K562 (cell line): ENCODE measurements around the gene KIF7. TPM values are rescaled to one million over a fixed set of nuclear protein-coding genes. Genes with fewer than 3 reads are reported as not detected.

Source experiments
- ATAC-seq: fragments of 200-7000 bp; cut with Tn5 transposase; 3 replicates; pipeline ENCODE4 v1.9.1; 2020; ENCODE audit warnings: moderate library complexity
- BruUV-seq: library from RNA; stranded (reverse); fragments of 400-500 nt; replicated peaks from 2 replicates; lab custom pipeline; 2021; lab: Mats Ljungman, UMichigan
- CTCF ChIA-PET: fragments of 300-600 bp; formaldehyde crosslinking; extraction: SDS; loops from one replicate; lab custom pipeline; 2021; ENCODE audit warnings: low intra/inter-chr PET ratio; lab: Yijun Ruan, JAX
- POLR2A ChIA-PET: fragments of 300-600, 350-650 bp; sonication (Branson Sonifier 250); formaldehyde crosslinking; extraction: SDS; loops from one replicate; lab custom pipeline; 2021; ENCODE audit warnings: antibody characterized with exemption, inconsistent platforms; lab: Yijun Ruan, JAX
- DNase-seq, 4 experiments: peaks; one replicate each; pipeline versions ENCODE4 v3.0.0 to v3.0.0-alpha.2; 2011 to 2018; ENCODE audit warnings: low spot score in 3 of 4, mixed read lengths in 3 of 4; ENCODE audit errors: extremely low read depth in 1 of 4
- FAIRE-seq: peaks from 2 replicates; lab custom pipeline; 2011; peaks lifted over from hg19 to GRCh38; lab: Jason Lieb, UNC
- H2AFZ ChIP-seq: 2 replicates; pipeline ENCODE4 v1.6.0; 2011; ENCODE audit warnings: low read depth, low read length, control low read depth, inconsistent platforms
- H3K27ac ChIP-seq: fragments of 200-600 bp; 3 replicates; pipeline ENCODE4 v1.8.0; 2011; ENCODE audit warnings: low read depth, mild to moderate bottlenecking, control low read depth, inconsistent platforms, low read length, moderate library complexity, mixed read lengths; ENCODE audit errors: extremely low read depth
- H3K27me3 ChIP-seq, 2 experiments: fragments of 300-600 bp in 1 of 2; 2 replicates in 1 of 2; 3 replicates in 1 of 2; pipeline versions ENCODE4 v1.6.0 to v1.8.0; 2011; ENCODE audit warnings: inconsistent platforms in 2 of 2, low read length in 2 of 2, mild to moderate bottlenecking in 1 of 2, mixed read lengths in 1 of 2, moderate library complexity in 1 of 2; ENCODE audit not compliant: control insufficient read depth in 2 of 2, insufficient read depth in 2 of 2
- H3K36me3 ChIP-seq: fragments of 300-600 bp; 3 replicates; pipeline ENCODE4 v1.8.0; 2011; ENCODE audit warnings: mild to moderate bottlenecking, low read length, inconsistent platforms; ENCODE audit not compliant: control insufficient read depth, insufficient read depth
- H3K4me1 ChIP-seq, 2 experiments: fragments of 200-600 bp in 1 of 2; replicated peaks in 1 of 2; 2 replicates in 1 of 2; 3 replicates in 1 of 2; pipeline versions ENCODE4 v1.5.1 to v1.8.0; 2011; ENCODE audit warnings: inconsistent platforms in 2 of 2, low read length in 2 of 2, mild to moderate bottlenecking in 1 of 2, mixed read lengths in 1 of 2, moderate library complexity in 1 of 2; ENCODE audit not compliant: control insufficient read depth in 2 of 2, insufficient read depth in 2 of 2
- H3K4me2 ChIP-seq: 2 replicates; pipeline ENCODE4 v1.6.1; 2011; ENCODE audit warnings: low read length, control low read depth, inconsistent platforms, mixed read lengths; ENCODE audit not compliant: insufficient read depth
- H3K4me3 ChIP-seq: fragments of 200-600 bp; sonication (generic), shearing (Covaris generic); 2 replicates; pipeline ENCODE4 v1.5.1; 2016; ENCODE audit warnings: control low read depth, inconsistent platforms
- H3K79me2 ChIP-seq: fragments of 200-600 bp; 3 replicates; pipeline ENCODE4 v1.8.0; 2011; ENCODE audit warnings: low read length, inconsistent platforms; ENCODE audit not compliant: control insufficient read depth, insufficient read depth
- H3K9ac ChIP-seq, 2 experiments: 2 replicates each; pipeline versions ENCODE4 v1.6.0 to v1.6.1; 2011; ENCODE audit warnings: low read depth in 2 of 2, low read length in 2 of 2, control low read depth in 1 of 2, inconsistent platforms in 1 of 2, mild to moderate bottlenecking in 1 of 2, mixed read lengths in 1 of 2; ENCODE audit not compliant: insufficient read depth in 1 of 2
- H3K9me1 ChIP-seq: one replicate; pipeline ENCODE4 v1.6.0; 2011; ENCODE audit warnings: inconsistent platforms, mild to moderate bottlenecking, low read length, moderate library complexity; ENCODE audit not compliant: control insufficient read depth, insufficient read depth
- H3K9me3 ChIP-seq: replicated peaks from 2 replicates; pipeline ENCODE4 v1.5.1; 2011; ENCODE audit warnings: low read depth, low read length, inconsistent platforms; ENCODE audit not compliant: control insufficient read depth, insufficient read depth
- H4K20me1 ChIP-seq: replicated peaks from 2 replicates; pipeline ENCODE4 v1.6.1; 2011; ENCODE audit warnings: low read length, inconsistent platforms, mixed read lengths; ENCODE audit not compliant: control insufficient read depth, insufficient read depth
- CUX1 ChIP-seq: fragments of 200-800 bp; sonication (Bioruptor generic); IDR thresholded peaks from 2 replicates; pipeline ENCODE4 v1.6.1; 2016; ENCODE audit warnings: missing genetic modification characterization, missing compliant biosample characterization
- HDAC6 ChIP-seq: IDR thresholded peaks from 2 replicates; pipeline ENCODE4 v1.6.1; 2012; ENCODE audit warnings: low read depth, mild to moderate bottlenecking, control low read depth, inconsistent platforms, low read length, moderate library complexity
- JUND ChIP-seq, 2 experiments: IDR thresholded peaks; 2 replicates in 1 of 2; 3 replicates in 1 of 2; pipeline ENCODE4 v1.6.1; 2011; ENCODE audit warnings: borderline replicate concordance in 2 of 2, low read depth in 2 of 2, low read length in 2 of 2, improper control_type of control experiment in 1 of 2, missing biosample characterization in 1 of 2, missing genetic modification characterization in 1 of 2, missing genetic modification reagents in 1 of 2
- KAT7 ChIP-seq: sonication (generic); formaldehyde crosslinking; IDR thresholded peaks from 2 replicates; pipeline ENCODE4 v1.8.0; 2022; ENCODE audit warnings: missing genetic modification reagents, mild to moderate bottlenecking, borderline replicate concordance
- RBM25 ChIP-seq: fragments of 200-400 bp; formaldehyde crosslinking; IDR thresholded peaks from 2 replicates; pipeline ENCODE4 v1.6.1; 2018; ENCODE audit warnings: low read length, low read depth, moderate library complexity; ENCODE audit not compliant: severe bottlenecking
- STAT5B ChIP-seq: fragments of 250-450 bp; sonication (Bioruptor Pico); IDR thresholded peaks from 2 replicates; pipeline ENCODE4 v1.8.0; 2021; ENCODE audit warnings: mild to moderate bottlenecking, inconsistent platforms
- ZNF165 ChIP-seq: fragments of 250-450 bp; sonication (Bioruptor Pico); IDR thresholded peaks from 2 replicates; pipeline ENCODE4 v1.4.0; 2020; ENCODE audit warnings: borderline replicate concordance
- ZNF316 ChIP-seq: fragments of 450-650 bp; IDR thresholded peaks from 2 replicates; pipeline ENCODE4 v1.6.1; 2016
- ZNF444 ChIP-seq: fragments of 250-450 bp; sonication (Bioruptor Pico); IDR thresholded peaks from 2 replicates; pipeline ENCODE4 v1.4.0; 2020; ENCODE audit warnings: mild to moderate bottlenecking, moderate library complexity
- ZNF551 ChIP-seq: fragments of 250-450 bp; sonication (Bioruptor Pico); IDR thresholded peaks from 2 replicates; pipeline ENCODE4 v1.5.0; 2021; ENCODE audit warnings: mild to moderate bottlenecking, moderate library complexity
- WGBS: fragments of 100-300 bp; shearing (Covaris generic); methylation state at CpG from one replicate; pipeline ENCODE4 v1.1.6; 2016; ENCODE audit warnings: low coverage, mixed read lengths; ENCODE audit not compliant: insufficient coverage; ENCODE audit errors: missing lambda C conversion rate; 5-methylcytosine and 5-hydroxymethylcytosine counted together
- in situ Hi-C: fragments of 300-500 bp; cut with MboI; formaldehyde crosslinking; loops from 4 replicates; pipeline ENCODE4 v1.15.0; 2018; ENCODE audit warnings: inconsistent platforms, mixed read lengths
- intact Hi-C: fragments of 100-400 bp; cut with micrococcal nuclease; formaldehyde crosslinking; loops from 2 replicates; pipeline ENCODE4 v1.14.2; 2022
- polyA plus RNA-seq, 8 experiments: library from polyadenylated mRNA; depleted of rRNA in 4 of 8; stranded (reverse) in 5 of 8; unstranded in 3 of 8; fragments of >200 nt; fragmentation: Nextera tagmentation in 2 of 8; fragmentation: Illumina TruSeq in 1 of 8; extraction: Ambion mirVana in 2 of 8; extraction: Trizol in 1 of 8; gene quantifications; 2 replicates each; pipeline versions ENCODE4 v1.2.1 to v1.2.3, GENCODE V29; 2011 to 2014; ENCODE audit warnings: inconsistent platforms in 1 of 8, missing spikeins in 1 of 8
- total RNA-seq, 7 experiments: library from RNA; depleted of rRNA in 6 of 7; stranded (reverse); fragments of >200 nt in 6 of 7; fragmentation: Illumina TruSeq in 2 of 7; extraction: Trizol in 2 of 7; gene quantifications; 2 replicates each; pipeline versions ENCODE4 v1.2.1 to v1.2.3, GENCODE V29; 2011 to 2021; ENCODE audit warnings: low replicate concordance in 1 of 7
- TF ChIP-seq, protein P1 (sequence below): sonication (generic); formaldehyde crosslinking; IDR thresholded peaks from 2 replicates; pipeline ENCODE4 v1.8.0; 2022; ENCODE audit warnings: missing genetic modification reagents, mild to moderate bottlenecking, moderate library complexity, borderline replicate concordance

Gene KIF7
- total and polyA plus RNA-seq, 9 of the 15 experiments (the other 6 are each of a cell fraction or from before 2014, with no cell fraction given): 0.04 to 2.0 (median 0.58) TPM

DNA sequence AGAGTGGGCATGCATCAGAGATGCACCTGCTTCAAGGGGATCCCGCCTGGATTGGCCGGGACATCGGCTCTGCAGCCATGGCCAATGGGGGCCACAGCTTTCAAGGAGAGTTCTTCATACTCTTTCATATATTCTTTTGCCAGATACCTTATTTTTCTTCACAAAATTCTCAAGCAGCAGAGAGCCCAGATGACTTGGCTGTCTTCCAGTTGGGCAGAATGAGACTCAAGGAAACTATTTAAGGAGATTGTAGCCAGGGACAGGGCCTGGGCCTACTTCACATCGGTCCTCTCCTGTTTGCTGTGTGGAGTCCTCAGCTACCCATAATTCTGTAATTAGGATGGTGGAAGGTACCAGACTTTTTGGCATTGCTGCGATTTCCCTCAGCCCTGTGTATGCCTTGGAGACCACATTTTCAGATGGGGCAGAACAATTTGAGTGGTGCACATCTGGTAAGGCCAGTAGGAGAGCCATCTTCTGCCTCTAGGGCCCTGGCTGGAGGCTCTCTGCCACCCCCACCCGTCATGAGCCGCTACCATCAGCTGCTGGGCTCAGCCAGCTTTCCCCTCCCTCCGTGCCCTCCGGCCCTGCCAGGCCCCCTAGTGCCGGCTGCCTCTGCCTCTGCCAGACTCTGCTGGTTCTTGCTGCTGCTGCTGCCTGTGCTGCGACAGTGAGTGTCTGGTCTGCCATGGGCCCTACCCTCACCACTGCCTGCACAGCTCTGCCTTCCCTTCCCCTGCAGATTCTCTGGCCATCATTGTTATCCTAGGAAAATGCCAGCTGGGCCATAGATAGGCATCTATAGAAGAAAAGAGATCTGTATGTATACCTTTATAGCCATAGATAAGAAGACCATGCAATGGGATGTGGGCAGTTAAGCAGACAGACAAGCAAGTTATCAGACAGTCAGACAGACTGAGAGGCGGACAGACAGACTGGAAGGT is 17.2 kb upstream of the KIF7 start (continued):
- TF ChIP-seq ZNF165 (CRISPR knock-in tag) (no peak), RBM25 (no peak), ZNF551 (CRISPR knock-in tag) (no peak)
- TF ChIP-seq, all 486 proteins: peak for 0

- intact Hi-C loops (no loop called here), in situ Hi-C loops (no loop called here)
- Histone ChIP-seq H3K4me3 (no peak overlapping the region), H3K79me2 (no peaks in the 10 kb centered on the region), H2AFZ (no peak overlapping the region), H3K27ac (no peak overlapping the region), H3K27me3 (peaks cover 16 to 64% of the 10 kb centered on the region in 2 experiments), H4K20me1 (peaks cover 2% of the 10 kb centered on the region; the same call in 1 of the 2 replicates), H3K4me1 (peaks cover 0 to 18% of the 10 kb centered on the region in 2 experiments; a peak in 3 of 5 replicates), H3K9me1 (no peaks in the 10 kb centered on the region), H3K9me3 (no peaks in the 10 kb centered on the region), H3K4me2 (no peak overlapping the region), H3K36me3 (no peaks in the 10 kb centered on the region), H3K9ac (no peak overlapping the region)
- BruUV-seq: no TSS peak
- DNase-seq (no peak), ATAC-seq (no peak), FAIRE-seq (no peak)
- no peak for TF ChIP-seq ZNF316
- TF ChIP-seq ZNF444 (CRISPR knock-in tag): no peak
- no peak for TF ChIP-seq KAT7 (CRISPR knock-in tag)
- TF ChIP-seq STAT5B (CRISPR knock-in tag): no peak
- TF ChIP-seq, protein P1, sequence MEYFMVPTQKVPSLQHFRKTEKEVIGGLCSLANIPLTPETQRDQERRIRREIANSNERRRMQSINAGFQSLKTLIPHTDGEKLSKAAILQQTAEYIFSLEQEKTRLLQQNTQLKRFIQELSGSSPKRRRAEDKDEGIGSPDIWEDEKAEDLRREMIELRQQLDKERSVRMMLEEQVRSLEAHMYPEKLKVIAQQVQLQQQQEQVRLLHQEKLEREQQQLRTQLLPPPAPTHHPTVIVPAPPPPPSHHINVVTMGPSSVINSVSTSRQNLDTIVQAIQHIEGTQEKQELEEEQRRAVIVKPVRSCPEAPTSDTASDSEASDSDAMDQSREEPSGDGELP (CRISPR knock-in tag): no peak
- no peak for TF ChIP-seq HDAC6
- TF ChIP-seq JUND (IDR thresholded peaks at IDR 0.05; ENCODE audit: borderline replicate concordance, low read depth, low read length): no peak
- no peak for TF ChIP-seq JUND (tag; IDR thresholded peaks at IDR 0.05; ENCODE audit: borderline replicate concordance, low read depth, low read length)
- no peak for TF ChIP-seq CUX1 (CRISPR knock-in tag)
- ChIA-PET CTCF (no interaction called here), POLR2A (interaction anchor here (0.6 kb wide), 1 partner anchor 70 kb away, joined by 3 read pairs; no protein-coding TSS in a partner anchor)
- 2% methylated on average over 4 of the region's 4 CpGs for WGBS
Observed at GRCh38 chr15:89671687-89672086, 16.4 kb upstream of the KIF7 start.
